H1 (cell line): ENCODE measurements around the gene TXNDC11. TPM values are rescaled to one million over a fixed set of nuclear protein-coding genes. Genes with fewer than 3 reads are reported as not detected.

Experiments
- CHD7 ChIP-seq: fragments of 300-600 bp; sonication (generic); IDR thresholded peaks from 2 replicates; pipeline ENCODE4 v1.7.1; 2012; ENCODE audit warnings: low read length, moderate library complexity, mild to moderate bottlenecking, inconsistent platforms; ENCODE audit not compliant: insufficient replicate concordance
- polyA plus RNA-seq, 7 experiments: library from polyadenylated mRNA; depleted of rRNA in 3 of 7; stranded (reverse) in 5 of 7; unstranded in 2 of 7; fragments of >200 nt in 5 of 7; fragments of 200-250 nt in 2 of 7; gene quantifications; 1 replicate in 5 of 7; 2 replicates in 1 of 7; 4 replicates in 1 of 7; pipeline versions ENCODE4 v1.2.1 to v1.2.3, GENCODE V29; 2011 to 2013; ENCODE audit warnings: missing spikeins in 2 of 7, mixed read lengths in 2 of 7
- total RNA-seq: library from RNA; stranded (reverse); fragmentation: NEBNext Ultra II Directional; extraction: Animal tissue kit (Norgen Biotek cat#: 25700); gene quantifications from 2 replicates; pipeline ENCODE4 v1.2.1, GENCODE V29; 2021

The TXNDC11 gene
- total and polyA plus RNA-seq, 2 of the 8 experiments (the other 6 are each of a cell fraction or from before 2014, with no cell fraction given) = 13.5 to 13.8 TPM

GRCh38 chr16:11697319-11697718 lies 45.3 kb downstream of the TXNDC11 start (continued):
- no peak for TF ChIP-seq CHD7
